ENCODE measurements around the gene MBD2.

The MBD2 gene

GRCh38 chr18:54149078-54149697 is 75.3 kb downstream of the MBD2 start:
- Histone ChIP-seq H3K4me1 (ENCODE audit: low read depth, poor library complexity, severe bottlenecking) (peaks cover 65% of the 10 kb centered on the region), H3K9ac (no peak overlapping the region), H3K27ac (peak overlapping the region; percentile 67), H4K20me1 (ENCODE audit: insufficient read depth) (no peaks in the 10 kb centered on the region; the same call in 1 of the 2 replicates), H3K4me2 (peak overlapping the region; percentile 92), H3K36me3 (ENCODE audit: insufficient read depth) (no peaks in the 10 kb centered on the region), H2AFZ (ENCODE audit: low read depth) (no peak overlapping the region), H3K79me2 (ENCODE audit: insufficient read depth, low read depth) (no peaks in the 10 kb centered on the region), H3K27me3 (ENCODE audit: insufficient read depth, low read depth) (no peaks in the 10 kb centered on the region), H3K4me3 (IDR thresholded peaks at IDR 0.05; ENCODE audit: insufficient read depth, low read depth, low read length) (no peak overlapping the region)
- no peak for TF ChIP-seq CTCF (conservative IDR thresholded peaks at IDR 0.05; ENCODE audit: low read depth, low read length)

DNA sequence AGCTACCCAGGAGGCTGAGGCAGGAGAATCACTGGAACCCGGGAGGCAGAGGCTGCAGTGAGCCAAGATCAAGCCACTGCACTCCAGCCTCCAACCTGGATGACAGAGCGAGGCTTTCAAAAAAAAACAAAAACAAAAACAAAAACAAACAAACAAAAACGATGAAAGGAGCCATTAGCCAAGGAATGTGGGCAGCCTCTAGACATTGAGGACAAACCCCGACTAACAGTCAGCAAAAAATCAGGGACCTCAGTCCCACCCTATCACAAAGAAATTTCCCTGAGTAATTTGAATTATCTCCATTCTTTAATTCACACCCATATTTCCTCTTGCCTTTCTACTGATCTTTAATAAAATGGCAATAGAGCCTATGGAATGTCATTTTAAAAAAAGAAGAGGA is 75.8 kb downstream of the MBD2 start:
- H3K27me3 ChIP-seq (ENCODE audit: insufficient read depth, low read depth) = no peaks in the 10 kb centered on the region
- peak overlapping the region; percentile 92 for H3K4me2 ChIP-seq
- no peaks in the 10 kb centered on the region for H3K79me2 ChIP-seq (ENCODE audit: insufficient read depth, low read depth)
- peak overlapping the region; percentile 67; the same call in 1 of the 2 replicates for H3K27ac ChIP-seq
- no peaks in the 10 kb centered on the region for H3K36me3 ChIP-seq (ENCODE audit: insufficient read depth)
- H4K20me1 ChIP-seq (ENCODE audit: insufficient read depth) = no peaks in the 10 kb centered on the region; the same call in 1 of the 2 replicates
- TF ChIP-seq CTCF (conservative IDR thresholded peaks at IDR 0.05; ENCODE audit: low read depth, low read length) = no peak
- H3K4me1 ChIP-seq (ENCODE audit: low read depth, poor library complexity, severe bottlenecking) = peaks cover 65% of the 10 kb centered on the region
- H2AFZ ChIP-seq (ENCODE audit: low read depth) = no peak overlapping the region
- no peak overlapping the region for H3K9ac ChIP-seq
- H3K4me3 ChIP-seq (IDR thresholded peaks at IDR 0.05; ENCODE audit: insufficient read depth, low read depth, low read length) = no peak overlapping the region

GRCh38 chr18:54148151-54148550 is 76.3 kb downstream of the MBD2 start:
- Histone ChIP-seq H3K4me2 (peak overlapping the region; percentile 92), H3K79me2 (ENCODE audit: insufficient read depth, low read depth) (no peaks in the 10 kb centered on the region), H3K27ac (peak overlapping the region; percentile 67), H3K9ac (0 out of 2 replicates have a peak overlapping the region, but pooled peaks have one; percentile 9), H3K4me3 (IDR thresholded peaks at IDR 0.05; ENCODE audit: insufficient read depth, low read depth, low read length) (no peak overlapping the region), H2AFZ (ENCODE audit: low read depth) (no peak overlapping the region), H3K27me3 (ENCODE audit: insufficient read depth, low read depth) (no peaks in the 10 kb centered on the region), H3K4me1 (ENCODE audit: low read depth, poor library complexity, severe bottlenecking) (peaks cover 65% of the 10 kb centered on the region), H4K20me1 (ENCODE audit: insufficient read depth) (no peaks in the 10 kb centered on the region; the same call in 1 of the 2 replicates), H3K36me3 (ENCODE audit: insufficient read depth) (no peaks in the 10 kb centered on the region)
- TF ChIP-seq CTCF (conservative IDR thresholded peaks at IDR 0.05; ENCODE audit: low read depth, low read length) = no peak

- no peak for TF ChIP-seq CTCF (conservative IDR thresholded peaks at IDR 0.05; ENCODE audit: low read depth, low read length)
- Histone ChIP-seq H4K20me1 (ENCODE audit: insufficient read depth) (no peaks in the 10 kb centered on the region; the same call in 1 of the 2 replicates), H3K4me3 (IDR thresholded peaks at IDR 0.05; ENCODE audit: insufficient read depth, low read depth, low read length) (no peak overlapping the region), H3K4me2 (peak overlapping the region; percentile 92), H3K9ac (peak overlapping the region; percentile 9; the same call in 1 of the 2 replicates), H3K79me2 (ENCODE audit: insufficient read depth, low read depth) (no peaks in the 10 kb centered on the region), H3K27ac (peak overlapping the region; percentile 67), H2AFZ (ENCODE audit: low read depth) (no peak overlapping the region), H3K36me3 (ENCODE audit: insufficient read depth) (no peaks in the 10 kb centered on the region), H3K4me1 (ENCODE audit: low read depth, poor library complexity, severe bottlenecking) (peaks cover 65% of the 10 kb centered on the region), H3K27me3 (ENCODE audit: insufficient read depth, low read depth) (no peaks in the 10 kb centered on the region)
These were observed 77.0 kb downstream of the MBD2 start for GRCh38 chr18:54147439-54147838.
